Breast epithelium (tissue), 3 donors: ENCODE data around the gene MRTFA.

Experiments
- POLR2A ChIP-seq: fragments of 450-650 bp; IDR thresholded peaks from one replicate; pipeline ENCODE4 v1.6.1; 2016; ENCODE audit warnings: antibody characterized with exemption, mild to moderate bottlenecking, moderate library complexity
- POLR2AphosphoS5 ChIP-seq, 3 donors: sonication (generic); formaldehyde crosslinking; IDR thresholded peaks; one replicate each; pipeline ENCODE4 v1.6.1; 2017; ENCODE audit warnings: antibody characterized with exemption in 3 of 3
- TF ChIP-seq, protein P1 (sequence below), 3 donors: fragments of 450-650 bp; IDR thresholded peaks; one replicate each; pipeline ENCODE4 v1.5.1; 2016 to 2017; ENCODE audit warnings: antibody characterized with exemption in 3 of 3, mild to moderate bottlenecking in 3 of 3, moderate library complexity in 3 of 3

- TF ChIP-seq, protein P1, sequence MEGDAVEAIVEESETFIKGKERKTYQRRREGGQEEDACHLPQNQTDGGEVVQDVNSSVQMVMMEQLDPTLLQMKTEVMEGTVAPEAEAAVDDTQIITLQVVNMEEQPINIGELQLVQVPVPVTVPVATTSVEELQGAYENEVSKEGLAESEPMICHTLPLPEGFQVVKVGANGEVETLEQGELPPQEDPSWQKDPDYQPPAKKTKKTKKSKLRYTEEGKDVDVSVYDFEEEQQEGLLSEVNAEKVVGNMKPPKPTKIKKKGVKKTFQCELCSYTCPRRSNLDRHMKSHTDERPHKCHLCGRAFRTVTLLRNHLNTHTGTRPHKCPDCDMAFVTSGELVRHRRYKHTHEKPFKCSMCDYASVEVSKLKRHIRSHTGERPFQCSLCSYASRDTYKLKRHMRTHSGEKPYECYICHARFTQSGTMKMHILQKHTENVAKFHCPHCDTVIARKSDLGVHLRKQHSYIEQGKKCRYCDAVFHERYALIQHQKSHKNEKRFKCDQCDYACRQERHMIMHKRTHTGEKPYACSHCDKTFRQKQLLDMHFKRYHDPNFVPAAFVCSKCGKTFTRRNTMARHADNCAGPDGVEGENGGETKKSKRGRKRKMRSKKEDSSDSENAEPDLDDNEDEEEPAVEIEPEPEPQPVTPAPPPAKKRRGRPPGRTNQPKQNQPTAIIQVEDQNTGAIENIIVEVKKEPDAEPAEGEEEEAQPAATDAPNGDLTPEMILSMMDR (IDR thresholded peaks at IDR 0.05): no peak
- TF ChIP-seq POLR2A (no peak), POLR2AphosphoS5 (IDR thresholded peaks at IDR 0.05) (no peak)
Measured at GRCh38 chr22:40367342-40367741, 269.2 kb downstream of the MRTFA start.
